ENCODE data around the gene F13A1.

Gene F13A1

DNA sequence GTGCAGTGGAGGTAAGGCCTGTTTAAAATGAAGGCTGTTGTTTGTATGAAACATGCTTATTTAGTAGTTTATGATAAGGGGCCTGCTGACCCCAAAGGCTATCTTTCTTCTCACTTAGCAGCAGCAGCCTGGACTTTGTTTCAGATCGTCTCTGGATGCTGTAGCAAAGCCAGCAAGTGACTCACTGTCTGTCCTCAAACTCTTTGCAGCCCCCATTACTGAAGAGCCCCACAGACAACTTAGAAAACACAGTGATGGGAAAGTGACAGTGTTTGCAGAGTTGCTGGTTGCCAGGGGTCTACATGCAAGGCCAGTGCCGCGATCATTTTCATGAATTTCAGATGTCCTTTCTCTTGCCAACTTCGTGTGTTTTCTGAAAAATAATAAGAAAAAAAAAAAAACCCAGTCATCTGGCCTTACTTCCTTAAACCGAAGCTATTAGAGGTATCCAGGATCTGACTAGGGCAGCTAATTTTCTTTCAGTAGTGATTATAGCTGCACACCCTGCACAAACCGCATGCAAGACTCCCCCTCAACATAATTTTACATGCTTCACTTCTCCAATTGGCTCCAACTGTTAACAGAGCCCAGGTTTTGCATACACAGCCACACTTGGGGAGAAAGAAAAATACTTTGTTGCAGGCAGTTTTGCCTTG lies 11.6 kb upstream of the F13A1 start:
- H3K4me3 ChIP-seq (ENCODE audit: low read depth in 1 of 2, low read length in 1 of 2), result no peak overlapping the region
- TF ChIP-seq, protein P1, sequence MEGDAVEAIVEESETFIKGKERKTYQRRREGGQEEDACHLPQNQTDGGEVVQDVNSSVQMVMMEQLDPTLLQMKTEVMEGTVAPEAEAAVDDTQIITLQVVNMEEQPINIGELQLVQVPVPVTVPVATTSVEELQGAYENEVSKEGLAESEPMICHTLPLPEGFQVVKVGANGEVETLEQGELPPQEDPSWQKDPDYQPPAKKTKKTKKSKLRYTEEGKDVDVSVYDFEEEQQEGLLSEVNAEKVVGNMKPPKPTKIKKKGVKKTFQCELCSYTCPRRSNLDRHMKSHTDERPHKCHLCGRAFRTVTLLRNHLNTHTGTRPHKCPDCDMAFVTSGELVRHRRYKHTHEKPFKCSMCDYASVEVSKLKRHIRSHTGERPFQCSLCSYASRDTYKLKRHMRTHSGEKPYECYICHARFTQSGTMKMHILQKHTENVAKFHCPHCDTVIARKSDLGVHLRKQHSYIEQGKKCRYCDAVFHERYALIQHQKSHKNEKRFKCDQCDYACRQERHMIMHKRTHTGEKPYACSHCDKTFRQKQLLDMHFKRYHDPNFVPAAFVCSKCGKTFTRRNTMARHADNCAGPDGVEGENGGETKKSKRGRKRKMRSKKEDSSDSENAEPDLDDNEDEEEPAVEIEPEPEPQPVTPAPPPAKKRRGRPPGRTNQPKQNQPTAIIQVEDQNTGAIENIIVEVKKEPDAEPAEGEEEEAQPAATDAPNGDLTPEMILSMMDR (IDR thresholded peaks at IDR 0.05), result no peak
- no peaks in the 10 kb centered on the region for H3K4me1 ChIP-seq (ENCODE audit: control insufficient read depth in 1 of 2, insufficient read depth in 1 of 2, low read depth in 1 of 2, low read length in 1 of 2)
- no peak overlapping the region for H3K27ac ChIP-seq
- no peaks in the 10 kb centered on the region for H3K9me3 ChIP-seq
- no peaks in the 10 kb centered on the region for H3K36me3 ChIP-seq
- H3K27me3 ChIP-seq, result no peaks in the 10 kb centered on the region

- no peak overlapping the region for H3K27ac ChIP-seq
- H3K4me1 ChIP-seq (ENCODE audit: control insufficient read depth in 1 of 2, insufficient read depth in 1 of 2, low read depth in 1 of 2, low read length in 1 of 2), result no peaks in the 10 kb centered on the region
These were observed 10.9 kb upstream of the F13A1 start for GRCh38 chr6:6331393-6331792.

GRCh38 chr6:6330407-6330806 lies 9.9 kb upstream of the F13A1 start:
- H3K9me3 ChIP-seq, result no peaks in the 10 kb centered on the region
- H3K4me1 ChIP-seq (ENCODE audit: control insufficient read depth in 1 of 2, insufficient read depth in 1 of 2, low read depth in 1 of 2, low read length in 1 of 2), result no peaks in the 10 kb centered on the region
- no peak overlapping the region for H3K27ac ChIP-seq

More at GRCh38 chr6:6331393-6331792, 10.9 kb upstream of the F13A1 start:
- no peak overlapping the region for H3K4me3 ChIP-seq (ENCODE audit: low read depth in 1 of 2, low read length in 1 of 2)
- no peaks in the 10 kb centered on the region for H3K9me3 ChIP-seq
- TF ChIP-seq, protein P1 (IDR thresholded peaks at IDR 0.05), result no peak
- no peaks in the 10 kb centered on the region for H3K36me3 ChIP-seq
- no peaks in the 10 kb centered on the region for H3K27me3 ChIP-seq

GRCh38 chr6:6328451-6328850 lies 8.0 kb upstream of the F13A1 start:
- Histone ChIP-seq H3K36me3 (no peaks in the 10 kb centered on the region), H3K9me3 (no peaks in the 10 kb centered on the region), H3K27me3 (no peaks in the 10 kb centered on the region), H3K4me1 (ENCODE audit: control insufficient read depth in 1 of 2, insufficient read depth in 1 of 2, low read depth in 1 of 2, low read length in 1 of 2) (no peaks in the 10 kb centered on the region), H3K27ac (no peak overlapping the region), H3K4me3 (ENCODE audit: low read depth in 1 of 2, low read length in 1 of 2) (no peak overlapping the region)
- TF ChIP-seq, protein P1 (IDR thresholded peaks at IDR 0.05), result no peak

More at GRCh38 chr6:6330407-6330806, 9.9 kb upstream of the F13A1 start:
- H3K36me3 ChIP-seq, result no peaks in the 10 kb centered on the region
- TF ChIP-seq, protein P1 (IDR thresholded peaks at IDR 0.05), result no peak
- no peaks in the 10 kb centered on the region for H3K27me3 ChIP-seq
- no peak overlapping the region for H3K4me3 ChIP-seq (ENCODE audit: low read depth in 1 of 2, low read length in 1 of 2)

- peaks cover 30% of the 10 kb centered on the region for H3K27me3 ChIP-seq
- H3K9me3 ChIP-seq, result no peaks in the 10 kb centered on the region
- TF ChIP-seq, protein P1 (IDR thresholded peaks at IDR 0.05), result no peak
- no peak overlapping the region for H3K27ac ChIP-seq
- no peaks in the 10 kb centered on the region for H3K36me3 ChIP-seq
- peaks cover 9 to 11% of the 10 kb centered on the region in 2 experiments for H3K4me1 ChIP-seq (ENCODE audit: control insufficient read depth in 1 of 2, insufficient read depth in 1 of 2, low read depth in 1 of 2, low read length in 1 of 2)
- H3K4me3 ChIP-seq (ENCODE audit: low read depth in 1 of 2, low read length in 1 of 2), result no peak overlapping the region
These were observed 2.9 kb upstream of the F13A1 start for GRCh38 chr6:6323352-6323751.

Measured in neutrophil (primary cell).